SH-SY5Y (cell line): ENCODE results near the gene CRYBA4.

ENCODE experiments used
- GATA2 ChIP-seq: IDR thresholded peaks from 2 replicates; pipeline ENCODE4 v1.6.1; 2011; ENCODE audit warnings: mild to moderate bottlenecking, low read depth, low read length
- GATA3 ChIP-seq: IDR thresholded peaks from 2 replicates; pipeline ENCODE4 v1.6.1; 2011; ENCODE audit warnings: low read depth, mild to moderate bottlenecking, low read length, moderate library complexity

DNA sequence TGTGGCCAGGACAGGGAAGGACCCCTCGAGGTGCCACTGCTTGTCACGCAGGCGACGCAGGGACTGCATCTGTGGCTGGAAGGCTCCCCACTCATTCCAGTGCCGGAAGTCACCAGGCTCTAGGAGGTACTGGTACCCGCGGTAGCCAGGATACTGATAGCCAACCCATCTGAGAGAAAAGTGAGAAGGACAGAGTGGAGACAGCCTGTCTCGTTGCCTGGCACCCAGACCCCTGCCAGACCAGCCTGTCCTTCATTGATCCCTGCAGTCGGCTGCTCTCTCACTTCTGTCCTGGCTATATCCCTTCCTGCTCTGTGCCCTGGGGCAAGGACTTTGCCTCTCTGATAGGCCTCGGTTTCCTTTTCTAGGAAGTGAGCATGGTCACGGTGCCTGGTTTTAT is 22.3 kb upstream of the CRYBA4 start:
- TF ChIP-seq GATA2 = no peak
- TF ChIP-seq GATA3 = no peak
